ENCODE results near the gene HS3ST3B1. TPM values are rescaled to one million over a fixed set of nuclear protein-coding genes. Genes with fewer than 3 reads are reported as not detected.

The HS3ST3B1 gene
- total RNA-seq, 1 donor from 2014 or later: 1.6 TPM

DNA sequence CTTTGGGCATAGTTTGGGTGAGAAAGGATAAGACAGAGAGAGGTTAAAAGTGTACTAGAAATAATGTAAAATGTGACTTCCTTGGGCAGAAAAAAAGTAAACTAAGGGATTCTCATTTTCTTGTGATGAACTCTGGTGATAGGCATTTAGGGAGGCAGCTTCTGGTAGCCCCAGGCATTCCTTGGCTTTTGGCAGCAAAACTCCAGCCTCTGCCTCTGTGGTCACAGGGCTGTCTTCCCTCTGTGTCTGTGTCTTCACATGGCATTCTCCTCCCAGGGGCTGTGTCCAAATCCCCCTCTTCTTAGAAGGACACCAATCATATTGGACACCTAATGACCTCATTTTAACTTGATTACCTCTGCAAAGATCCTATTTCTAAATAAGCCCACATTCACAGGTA lies 54.7 kb downstream of the HS3ST3B1 start:
- no peak for DNase-seq

DNA sequence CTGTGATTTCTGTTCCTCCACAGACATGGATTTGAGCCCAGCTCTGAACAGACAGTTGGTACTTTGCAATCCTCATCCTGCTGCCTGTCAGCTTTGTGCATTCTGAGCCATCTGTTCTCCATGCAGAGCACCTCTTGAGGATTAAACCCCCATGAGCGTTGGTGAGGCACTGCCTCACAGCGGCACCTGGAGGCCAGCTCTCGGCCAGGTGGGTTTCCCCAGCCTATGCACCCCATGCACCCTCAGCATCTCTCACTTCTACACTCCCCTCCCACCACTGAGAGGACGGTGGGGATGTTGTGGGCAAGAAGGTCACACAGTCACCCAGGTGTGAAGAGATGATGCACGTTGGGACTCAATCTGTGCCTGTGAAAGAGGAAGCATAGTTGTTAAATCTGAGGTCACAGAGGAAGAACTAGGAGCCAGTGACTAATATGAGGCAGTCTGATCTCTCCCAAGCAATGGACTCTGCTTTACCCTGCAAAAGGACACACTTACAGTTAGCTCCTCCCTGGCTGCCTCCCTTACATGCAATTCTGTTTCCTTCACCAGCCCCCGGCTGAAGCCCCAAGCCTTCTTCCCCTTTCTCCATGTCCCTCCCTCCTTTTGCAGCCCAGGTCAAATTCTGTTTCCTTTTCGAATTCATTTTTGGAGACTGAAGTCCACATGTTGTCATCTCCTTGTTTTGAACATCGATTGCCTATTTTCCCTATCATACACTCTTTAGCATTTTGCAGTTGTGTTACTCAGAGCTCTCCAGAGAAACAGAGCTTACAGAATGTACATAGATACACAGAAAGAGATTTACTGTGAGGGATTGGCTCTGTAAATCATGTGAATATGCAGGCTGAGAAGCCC lies 58.5 kb downstream of the HS3ST3B1 start:
- DNase-seq: no peak

DNA sequence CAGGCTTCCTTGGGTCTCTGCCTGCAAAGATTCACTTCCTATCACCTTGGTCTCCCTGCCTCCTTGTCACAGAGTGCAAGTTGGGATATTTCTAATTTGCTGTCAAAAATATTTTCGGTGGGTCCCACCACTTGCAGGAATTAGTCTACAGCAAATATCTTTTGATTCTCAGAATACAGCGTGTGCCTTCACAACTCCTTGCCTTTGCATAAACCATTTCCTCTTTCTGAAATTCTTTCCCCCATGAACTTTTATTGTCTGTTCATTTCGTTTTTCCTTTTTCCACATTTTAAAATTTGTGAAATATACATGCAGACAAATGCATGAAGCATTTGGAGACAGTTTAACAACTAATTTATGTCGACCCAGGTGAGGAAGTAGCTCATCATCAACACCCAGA lies 60.0 kb downstream of the HS3ST3B1 start:
- no peak for DNase-seq

DNA sequence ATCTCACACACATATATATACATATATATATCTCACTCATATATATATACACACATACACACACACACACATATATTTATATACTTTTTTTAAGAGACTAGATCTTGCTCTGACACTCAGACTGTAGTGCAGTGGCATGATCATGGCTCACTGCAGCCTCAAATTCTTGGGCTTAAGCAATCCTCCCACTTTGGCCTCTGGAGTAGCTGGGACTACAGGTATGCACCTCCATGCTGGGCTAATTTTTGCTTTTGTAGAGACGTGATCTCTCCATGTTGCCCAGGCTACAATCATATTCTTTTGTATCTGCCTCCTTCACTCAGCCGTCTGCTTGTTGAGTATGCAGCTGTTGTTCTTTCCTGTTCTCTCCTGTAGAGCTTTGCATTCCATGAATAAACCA lies 60.6 kb downstream of the HS3ST3B1 start:
- DNase-seq: no peak

DNA sequence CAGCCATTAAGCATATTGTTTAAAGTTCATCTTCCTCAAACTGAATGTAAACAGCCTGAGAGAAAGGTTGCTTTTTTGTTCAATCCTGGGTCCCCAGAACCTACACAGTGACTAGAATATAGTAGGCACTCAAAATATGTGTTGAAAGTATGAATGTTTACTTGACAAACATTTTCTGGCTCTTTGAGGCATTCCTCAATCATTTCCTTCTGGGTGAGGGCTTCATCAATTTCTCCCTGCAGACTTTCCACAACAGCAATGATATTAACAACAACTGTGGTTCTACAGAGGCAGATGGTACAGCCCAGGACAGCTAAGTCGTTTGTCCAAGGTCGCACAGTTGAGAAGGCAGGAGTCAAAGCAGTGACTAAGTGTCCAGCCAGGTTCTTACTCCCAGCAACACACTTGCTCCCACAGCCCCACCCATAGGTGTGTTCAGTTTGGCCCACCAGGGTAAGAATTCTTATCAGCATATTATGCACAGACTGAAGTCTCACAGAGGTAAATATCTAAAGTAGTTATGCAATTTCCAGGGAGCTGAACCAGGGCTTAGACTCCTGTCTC lies 61.1 kb downstream of the HS3ST3B1 start:
- no peak for DNase-seq

DNA sequence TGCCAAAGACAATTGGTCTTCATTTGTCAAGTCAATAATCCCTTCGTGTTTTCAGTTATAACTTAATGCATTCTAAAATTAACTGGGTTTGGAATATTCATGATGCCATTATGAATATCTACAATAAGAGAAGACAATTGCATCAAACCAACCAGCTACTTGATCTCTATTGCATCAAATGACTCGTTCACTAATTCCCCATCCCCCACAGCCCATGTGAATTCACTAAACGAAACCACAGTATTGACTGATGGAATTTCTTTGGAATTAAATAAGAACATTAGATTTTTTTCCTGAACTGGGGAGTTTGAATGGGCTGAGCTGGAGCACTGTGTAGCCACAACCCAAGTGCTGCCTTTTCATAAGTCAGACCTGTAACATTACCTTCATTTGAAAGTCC lies 65.3 kb downstream of the HS3ST3B1 start:
- DNase-seq: no peak

DNA sequence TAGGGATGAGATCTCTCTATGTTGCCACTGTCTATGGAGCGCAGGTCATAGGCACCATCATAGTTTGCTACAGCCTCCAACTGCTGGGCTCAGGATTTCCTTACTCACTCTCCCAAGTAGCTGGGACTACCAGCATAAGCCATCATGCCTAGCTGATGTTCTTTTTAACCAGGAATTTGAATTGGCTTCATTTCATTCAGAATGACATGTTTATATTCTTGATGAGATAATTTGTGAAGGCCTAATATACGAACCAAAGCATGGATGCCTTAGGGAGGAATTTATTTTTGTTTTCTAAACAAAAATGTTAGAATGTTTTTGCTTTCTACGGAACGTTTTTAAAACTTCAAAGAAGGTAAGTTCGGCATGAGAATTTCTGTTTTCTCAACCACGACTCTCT lies 71.6 kb downstream of the HS3ST3B1 start:
- DNase-seq: no peak

DNA sequence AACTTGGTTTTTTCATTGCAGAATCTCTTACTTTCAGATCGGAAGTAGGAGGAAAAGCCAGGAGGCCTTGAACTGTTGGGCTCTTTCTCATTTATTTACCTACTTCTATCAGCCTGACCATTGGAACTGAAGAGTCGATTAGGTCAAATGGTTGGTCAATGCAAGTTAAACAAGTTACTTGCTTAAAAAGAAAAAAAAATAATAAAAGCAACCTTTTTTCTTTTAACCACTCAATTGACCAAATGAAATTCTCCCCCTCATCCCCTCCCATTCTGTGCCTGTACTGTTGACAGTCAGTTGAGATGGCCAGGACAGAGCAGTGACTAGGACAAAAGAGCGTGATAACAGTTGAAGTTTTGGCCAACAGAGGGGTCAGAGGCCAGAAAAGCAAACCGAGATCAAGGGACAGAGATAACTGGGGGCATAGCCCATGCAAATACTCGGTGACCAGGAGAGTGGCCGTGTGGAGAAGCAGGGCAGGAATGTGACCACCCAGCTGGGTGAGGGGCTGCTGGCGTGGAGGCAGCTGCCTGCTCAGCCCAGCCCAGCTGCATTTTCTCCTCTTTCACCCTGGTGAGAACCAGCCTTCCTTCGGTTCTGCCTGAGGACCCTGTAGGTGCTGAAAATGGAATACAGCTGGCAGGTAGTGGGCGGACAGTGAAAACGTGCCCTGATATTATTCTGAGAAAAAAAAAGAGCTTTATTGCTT lies 72.2 kb downstream of the HS3ST3B1 start:
- no peak for DNase-seq

DNA sequence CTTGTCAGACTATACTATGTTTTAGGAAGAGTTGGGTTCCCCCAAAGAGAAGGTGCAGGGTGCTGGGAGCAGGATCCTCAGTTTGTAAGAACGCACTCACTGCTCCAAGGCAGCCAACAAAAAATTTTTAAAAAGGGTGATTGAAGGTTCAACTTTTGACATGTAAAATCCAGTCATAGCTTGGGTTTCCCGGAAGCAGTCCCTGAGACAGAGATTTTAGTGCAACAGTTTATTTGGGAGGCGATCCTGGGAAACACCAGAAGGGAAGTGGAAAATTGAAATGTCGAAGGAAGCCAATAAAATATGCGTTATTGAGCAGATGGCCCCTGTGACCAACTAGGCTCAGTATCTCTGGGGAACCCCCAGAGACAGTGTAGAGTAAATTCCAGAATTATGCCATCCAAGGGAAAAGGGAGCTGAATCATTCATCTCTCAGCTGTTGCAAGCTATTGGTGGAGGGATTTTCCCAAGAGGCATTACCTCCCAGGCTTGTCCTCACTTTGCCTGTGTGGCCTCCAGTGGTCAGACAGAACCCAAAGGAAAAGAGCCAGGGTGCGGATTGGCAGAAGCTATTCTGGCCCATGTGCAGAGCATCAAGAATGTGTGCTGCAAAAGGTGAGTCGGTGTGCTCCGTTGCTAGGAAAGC lies 72.9 kb downstream of the HS3ST3B1 start:
- DNase-seq: no peak

DNA sequence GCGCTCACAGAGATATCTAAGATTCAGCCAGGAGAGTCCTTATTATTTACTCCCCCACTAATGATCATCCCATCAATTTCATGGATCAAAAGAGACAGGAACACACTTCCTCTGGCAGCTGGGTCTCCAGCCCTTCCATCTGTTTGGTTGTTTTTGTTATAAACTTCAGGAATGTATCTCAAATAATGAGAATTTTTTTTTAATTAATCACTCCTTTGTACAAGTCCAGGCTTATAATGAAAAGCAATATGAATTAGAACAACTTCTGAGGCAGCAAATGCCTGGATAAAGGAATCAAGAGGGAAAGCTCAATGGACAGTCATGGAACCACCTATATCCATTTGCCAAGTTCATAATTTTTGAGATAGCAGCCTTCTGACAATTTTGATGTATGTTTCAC lies 73.4 kb downstream of the HS3ST3B1 start:
- DNase-seq: no peak

DNA sequence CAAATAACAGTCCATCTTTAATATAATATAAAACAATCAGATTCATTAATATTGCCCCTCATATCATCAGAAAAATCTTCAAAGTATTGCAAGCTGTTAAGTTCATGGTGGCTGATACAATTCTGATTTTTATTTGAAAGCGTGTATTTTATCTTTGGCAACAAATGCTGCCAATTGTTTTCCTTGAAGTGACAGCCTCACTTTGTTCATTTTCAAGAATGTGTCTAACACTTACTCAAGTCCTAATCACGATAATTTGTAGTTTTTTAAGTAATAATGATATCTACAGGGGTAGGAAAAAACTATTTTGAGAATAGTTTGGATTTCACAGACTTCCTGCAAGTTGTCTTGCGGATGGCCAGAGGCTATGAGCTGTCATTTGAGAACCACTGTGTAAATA lies 75.8 kb downstream of the HS3ST3B1 start:
- no peak for DNase-seq

DNA sequence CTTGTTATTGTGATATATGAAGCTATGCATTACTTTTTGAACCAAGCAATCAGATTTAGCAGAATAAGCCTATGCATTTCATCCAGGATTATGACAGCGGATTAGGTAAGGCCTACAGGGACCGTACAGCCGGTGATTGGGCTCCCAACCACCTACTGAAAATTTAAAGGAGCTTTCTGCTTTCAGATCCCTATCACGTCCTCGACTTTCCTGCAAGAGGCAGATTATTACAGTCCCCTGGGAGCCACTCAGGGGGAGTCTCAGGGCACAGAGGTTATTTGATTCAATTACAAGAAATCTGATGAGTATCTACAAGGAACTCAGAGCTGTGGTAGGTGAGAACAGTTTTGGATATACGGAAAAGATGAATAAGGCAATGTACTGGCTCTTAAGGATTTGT lies 80.7 kb downstream of the HS3ST3B1 start:
- DNase-seq: no peak

DNA sequence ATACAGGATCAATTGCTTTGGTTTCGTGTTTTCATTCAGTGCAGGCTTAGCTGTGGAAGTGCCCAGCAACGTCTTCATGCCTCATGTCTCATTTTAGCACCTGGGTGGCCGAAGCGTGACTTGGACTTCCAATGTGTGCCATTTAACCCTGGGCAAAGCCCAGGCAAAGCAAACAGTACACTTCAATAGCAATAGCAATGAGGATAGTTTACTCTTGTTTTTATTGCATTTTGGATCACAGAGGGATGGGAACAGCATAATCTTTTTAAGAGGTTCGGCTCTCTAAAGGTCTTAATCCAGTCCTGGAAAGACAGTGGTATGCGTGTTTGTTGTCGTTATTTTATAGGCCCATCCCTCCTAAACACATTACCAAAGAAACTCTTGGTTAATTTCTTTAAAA lies 86.2 kb downstream of the HS3ST3B1 start:
- no peak for DNase-seq

DNA sequence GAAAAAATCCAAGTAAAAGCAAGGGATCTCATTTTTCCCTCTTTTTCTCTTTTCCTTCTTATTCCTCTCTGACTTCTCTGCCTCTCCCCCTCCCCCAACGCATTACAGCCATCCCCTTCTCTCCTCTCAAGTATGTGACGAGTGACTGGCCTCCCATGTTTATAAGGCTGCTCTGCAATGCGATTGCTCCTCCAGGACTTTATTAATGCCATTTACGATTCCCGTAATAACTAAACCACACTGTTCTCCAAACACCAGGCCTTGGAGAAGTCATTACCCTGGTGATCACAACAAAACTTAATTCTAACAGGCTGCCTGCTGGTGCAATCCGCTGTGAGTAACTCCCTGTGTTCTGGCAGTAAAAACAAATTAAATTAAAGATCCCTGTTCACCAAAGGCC lies 88.8 kb downstream of the HS3ST3B1 start:
- no peak for DNase-seq

DNA sequence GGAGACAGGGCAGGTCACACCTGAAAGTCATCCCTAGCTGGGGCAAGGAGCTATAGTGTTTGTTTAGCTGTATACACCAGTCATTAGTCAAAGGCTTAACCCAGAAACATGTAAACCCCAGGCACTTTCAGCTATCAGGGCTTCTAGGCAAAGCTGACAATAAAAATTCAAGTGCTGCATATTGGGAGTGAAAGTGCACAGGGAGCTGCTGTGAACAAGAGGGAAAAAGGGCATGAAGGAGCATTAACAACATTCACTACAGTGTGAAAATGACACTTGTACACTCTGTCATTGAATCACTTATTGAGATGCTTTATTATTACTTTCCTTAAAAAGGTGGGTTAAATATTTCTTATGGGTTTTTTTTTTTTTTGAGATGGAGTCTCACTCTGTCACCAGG lies 92.8 kb downstream of the HS3ST3B1 start:
- no peak for DNase-seq

DNA sequence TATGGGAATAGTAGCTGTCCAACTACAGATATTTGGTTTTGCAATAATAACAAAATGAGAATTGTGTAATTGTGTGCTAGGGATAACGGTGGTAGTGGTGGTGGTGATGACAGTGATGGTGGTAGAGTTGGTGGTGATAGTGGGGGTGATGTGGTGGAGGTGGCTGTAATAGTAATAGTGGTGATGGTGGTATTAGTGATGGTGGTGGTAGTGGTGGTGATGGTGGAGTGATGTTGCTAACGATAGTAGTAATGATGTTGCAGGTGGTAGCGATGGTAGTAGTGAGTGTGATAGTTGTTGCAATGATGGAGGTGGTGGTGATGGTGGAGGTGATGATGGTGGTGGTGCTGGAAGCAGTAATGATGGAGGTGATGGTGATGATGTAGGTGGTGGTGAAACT lies 94.4 kb downstream of the HS3ST3B1 start:
- DNase-seq: no peak

DNA sequence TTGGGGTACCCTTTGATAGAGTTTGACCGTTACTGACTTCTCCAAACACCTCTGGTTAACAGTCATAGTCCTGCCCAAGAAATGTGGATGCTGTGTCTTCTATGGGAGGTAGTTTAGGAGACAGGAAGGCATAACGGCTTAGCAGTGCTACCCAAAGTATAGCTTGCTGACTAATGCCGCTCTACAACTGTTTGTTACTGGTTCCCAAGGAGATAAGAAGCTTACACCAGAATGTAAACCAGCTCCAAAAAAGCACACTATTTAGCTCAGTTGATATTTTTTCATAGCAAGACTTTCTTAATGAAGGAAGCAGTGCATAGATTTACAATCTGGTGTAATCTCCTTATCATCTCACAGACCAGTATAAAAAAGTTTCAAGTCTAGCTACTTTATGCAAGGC lies 95.7 kb downstream of the HS3ST3B1 start:
- no peak for DNase-seq

DNA sequence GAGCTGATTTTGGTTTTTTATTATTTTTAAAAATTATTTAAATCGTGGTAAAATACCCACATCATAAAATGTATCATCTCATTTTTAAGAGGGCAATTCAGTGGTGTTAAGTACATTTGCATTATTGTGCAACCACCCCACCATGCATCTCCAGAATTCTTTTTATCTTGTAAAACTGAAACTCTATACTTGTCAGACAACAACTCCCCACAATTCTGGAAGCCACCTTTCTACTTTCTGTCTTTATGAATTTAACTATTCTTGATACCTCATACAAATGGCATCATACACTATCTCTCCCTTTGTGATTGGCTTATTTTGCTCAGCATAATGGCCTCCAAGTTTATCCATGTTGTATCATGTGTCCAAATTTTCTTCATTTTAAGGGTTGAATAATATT lies 97.9 kb downstream of the HS3ST3B1 start:
- no peak for DNase-seq

Other genes with a start within 250 kb of the HS3ST3B1 start
- 21.8 TPM for gene COX10, start 231.6 kb upstream of the HS3ST3B1 start, total RNA-seq
- gene CDRT15, start 64.2 kb upstream of the HS3ST3B1 start, total RNA-seq: not detected